ENCODE measurements around the gene SCG3.

SCG3 gene

DNA sequence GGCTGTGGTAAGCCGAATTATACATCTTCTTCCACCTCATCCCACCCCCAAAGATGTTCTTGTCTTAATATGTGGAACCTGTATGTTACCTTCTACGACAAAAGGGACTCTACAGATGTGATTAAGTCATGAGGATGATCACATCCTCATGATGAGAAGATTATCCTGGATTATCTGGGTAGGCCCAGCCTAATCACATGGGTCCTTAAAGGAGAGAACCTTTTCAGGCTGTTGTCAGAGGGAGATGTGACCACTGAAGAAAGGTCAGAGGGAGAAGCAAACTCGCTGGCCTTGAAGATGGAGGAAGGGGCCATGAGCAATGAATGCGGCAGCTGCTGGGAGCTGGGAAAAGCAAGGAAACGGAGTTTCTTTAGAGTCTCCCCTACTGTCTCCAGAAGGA, 12.9 kb upstream of the SCG3 start:
- TF ChIP-seq POLR2AphosphoS5 (IDR thresholded peaks at IDR 0.05; ENCODE audit: low read depth, low read length) (no peak), FOXP2 (optimal IDR thresholded peaks at IDR 0.05; ENCODE audit: borderline replicate concordance, extremely low read depth, extremely low read length, insufficient read depth) (no peak), SIN3A (IDR thresholded peaks at IDR 0.05; ENCODE audit: borderline replicate concordance, insufficient read depth, low read length) (no peak), TAF1 (IDR thresholded peaks at IDR 0.05; ENCODE audit: borderline replicate concordance, insufficient read depth, low read length) (no peak)
- TF ChIP-seq, protein P1, sequence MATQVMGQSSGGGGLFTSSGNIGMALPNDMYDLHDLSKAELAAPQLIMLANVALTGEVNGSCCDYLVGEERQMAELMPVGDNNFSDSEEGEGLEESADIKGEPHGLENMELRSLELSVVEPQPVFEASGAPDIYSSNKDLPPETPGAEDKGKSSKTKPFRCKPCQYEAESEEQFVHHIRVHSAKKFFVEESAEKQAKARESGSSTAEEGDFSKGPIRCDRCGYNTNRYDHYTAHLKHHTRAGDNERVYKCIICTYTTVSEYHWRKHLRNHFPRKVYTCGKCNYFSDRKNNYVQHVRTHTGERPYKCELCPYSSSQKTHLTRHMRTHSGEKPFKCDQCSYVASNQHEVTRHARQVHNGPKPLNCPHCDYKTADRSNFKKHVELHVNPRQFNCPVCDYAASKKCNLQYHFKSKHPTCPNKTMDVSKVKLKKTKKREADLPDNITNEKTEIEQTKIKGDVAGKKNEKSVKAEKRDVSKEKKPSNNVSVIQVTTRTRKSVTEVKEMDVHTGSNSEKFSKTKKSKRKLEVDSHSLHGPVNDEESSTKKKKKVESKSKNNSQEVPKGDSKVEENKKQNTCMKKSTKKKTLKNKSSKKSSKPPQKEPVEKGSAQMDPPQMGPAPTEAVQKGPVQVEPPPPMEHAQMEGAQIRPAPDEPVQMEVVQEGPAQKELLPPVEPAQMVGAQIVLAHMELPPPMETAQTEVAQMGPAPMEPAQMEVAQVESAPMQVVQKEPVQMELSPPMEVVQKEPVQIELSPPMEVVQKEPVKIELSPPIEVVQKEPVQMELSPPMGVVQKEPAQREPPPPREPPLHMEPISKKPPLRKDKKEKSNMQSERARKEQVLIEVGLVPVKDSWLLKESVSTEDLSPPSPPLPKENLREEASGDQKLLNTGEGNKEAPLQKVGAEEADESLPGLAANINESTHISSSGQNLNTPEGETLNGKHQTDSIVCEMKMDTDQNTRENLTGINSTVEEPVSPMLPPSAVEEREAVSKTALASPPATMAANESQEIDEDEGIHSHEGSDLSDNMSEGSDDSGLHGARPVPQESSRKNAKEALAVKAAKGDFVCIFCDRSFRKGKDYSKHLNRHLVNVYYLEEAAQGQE (IDR thresholded peaks at IDR 0.05; ENCODE audit: insufficient read depth in 1 of 2, low read depth in 2 of 2, low read length in 2 of 2) = no peak

DNA sequence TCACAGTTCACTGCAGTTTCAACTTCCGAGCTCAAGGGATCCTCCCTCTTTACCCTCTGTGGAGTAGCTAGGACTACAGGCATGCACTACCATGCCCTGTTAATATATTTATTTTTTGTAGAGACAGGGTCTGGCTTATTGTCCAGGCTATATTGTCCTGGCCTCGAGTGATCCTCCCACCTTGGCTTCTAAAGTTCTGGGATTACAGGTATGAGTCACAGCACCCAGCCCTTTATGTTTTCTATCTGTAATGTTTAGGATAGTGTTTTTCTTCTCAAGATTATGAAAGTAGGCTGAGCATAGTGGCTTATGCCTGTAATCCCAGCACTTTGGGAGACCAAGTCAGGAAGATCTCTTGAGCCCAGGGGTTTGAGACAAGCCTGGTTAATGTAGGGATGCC, 11.9 kb upstream of the SCG3 start:
- TF ChIP-seq SIN3A (IDR thresholded peaks at IDR 0.05; ENCODE audit: borderline replicate concordance, insufficient read depth, low read length) (no peak), FOXP2 (optimal IDR thresholded peaks at IDR 0.05; ENCODE audit: borderline replicate concordance, extremely low read depth, extremely low read length, insufficient read depth) (no peak), TAF1 (IDR thresholded peaks at IDR 0.05; ENCODE audit: borderline replicate concordance, insufficient read depth, low read length) (no peak), POLR2AphosphoS5 (IDR thresholded peaks at IDR 0.05; ENCODE audit: low read depth, low read length) (no peak)
- TF ChIP-seq, protein P1 (IDR thresholded peaks at IDR 0.05; ENCODE audit: insufficient read depth in 1 of 2, low read depth in 2 of 2, low read length in 2 of 2) = no peak

DNA sequence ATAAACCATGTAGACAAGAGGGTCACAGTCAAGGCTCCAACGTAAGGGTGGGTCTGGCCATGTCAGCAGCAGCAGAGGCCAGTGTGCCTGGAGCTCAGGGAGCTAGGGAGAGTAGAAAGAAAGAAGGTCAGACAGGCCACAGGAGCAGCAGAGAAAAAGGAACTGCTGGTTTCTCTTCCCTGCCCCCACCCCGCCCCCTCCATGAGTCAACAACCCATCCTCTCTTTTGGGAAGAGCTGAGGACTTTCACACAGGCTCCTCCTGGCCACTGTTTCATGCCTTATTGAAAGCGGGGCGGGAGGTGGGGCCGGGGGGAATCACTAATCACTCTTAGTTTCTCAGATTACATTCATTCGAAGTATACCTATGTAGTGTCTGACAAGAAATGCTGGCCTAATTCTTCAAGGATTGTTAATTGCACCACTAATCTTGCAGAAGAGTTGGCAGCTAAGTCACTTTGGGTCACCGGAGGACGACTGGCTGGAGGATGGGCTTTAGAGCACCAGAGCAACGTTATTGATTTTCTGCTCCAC, 9.1 kb upstream of the SCG3 start:
- TF ChIP-seq, protein P1 (IDR thresholded peaks at IDR 0.05; ENCODE audit: insufficient read depth in 1 of 2, low read depth in 2 of 2, low read length in 2 of 2) = no peak
- no peak for TF ChIP-seq POLR2AphosphoS5 (IDR thresholded peaks at IDR 0.05; ENCODE audit: low read depth, low read length)
- no peak for TF ChIP-seq SIN3A (IDR thresholded peaks at IDR 0.05; ENCODE audit: borderline replicate concordance, insufficient read depth, low read length)
- TF ChIP-seq TAF1 (IDR thresholded peaks at IDR 0.05; ENCODE audit: borderline replicate concordance, insufficient read depth, low read length) = no peak
- no peak for TF ChIP-seq FOXP2 (optimal IDR thresholded peaks at IDR 0.05; ENCODE audit: borderline replicate concordance, extremely low read depth, extremely low read length, insufficient read depth)

DNA sequence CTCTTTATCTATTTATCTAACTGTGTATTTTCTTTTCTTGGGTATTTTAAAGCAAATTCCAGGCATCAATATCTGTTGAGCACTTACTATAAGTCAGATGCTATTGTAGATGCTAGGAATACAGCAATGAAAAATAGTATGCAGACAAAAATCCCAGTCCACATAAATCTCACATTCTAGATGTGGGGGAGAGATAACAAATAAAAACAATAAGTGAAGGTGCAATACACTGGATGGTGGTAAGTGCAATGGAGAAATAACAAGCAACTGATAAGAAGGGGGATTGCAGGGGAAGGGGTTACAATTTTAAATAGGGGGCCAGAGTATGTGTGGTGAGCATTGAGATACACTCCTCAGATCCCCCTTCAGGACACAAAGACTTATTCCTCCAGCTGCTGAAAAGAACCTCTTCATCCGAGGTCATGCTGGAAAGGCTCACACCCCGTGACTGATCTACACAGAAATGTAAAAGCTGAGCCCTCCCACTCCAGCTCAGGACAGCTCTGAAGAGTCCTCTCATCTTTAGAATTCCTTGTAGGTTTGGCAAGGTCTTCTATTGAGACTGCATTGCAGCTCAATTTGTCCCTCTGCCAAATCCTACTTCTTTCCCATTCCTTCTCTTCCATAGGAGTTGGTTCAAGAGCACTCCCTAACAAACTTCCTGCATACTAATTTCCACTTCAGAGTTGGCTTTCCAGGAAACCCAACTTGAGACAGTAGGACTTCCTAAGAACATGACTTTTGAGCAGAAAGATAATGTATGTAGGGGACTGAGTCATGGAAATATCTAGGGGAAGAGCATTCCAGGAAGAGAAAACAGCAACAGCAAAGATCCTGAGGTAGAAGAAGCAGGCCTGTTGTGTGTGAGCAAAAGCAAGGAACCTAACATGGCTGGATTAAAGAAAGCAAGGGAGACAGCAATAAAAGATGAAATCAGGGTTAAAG, 8.1 kb upstream of the SCG3 start:
- TF ChIP-seq POLR2AphosphoS5 (IDR thresholded peaks at IDR 0.05; ENCODE audit: low read depth, low read length) (no peak), FOXP2 (optimal IDR thresholded peaks at IDR 0.05; ENCODE audit: borderline replicate concordance, extremely low read depth, extremely low read length, insufficient read depth) (no peak), TAF1 (IDR thresholded peaks at IDR 0.05; ENCODE audit: borderline replicate concordance, insufficient read depth, low read length) (no peak), SIN3A (IDR thresholded peaks at IDR 0.05; ENCODE audit: borderline replicate concordance, insufficient read depth, low read length) (no peak)
- TF ChIP-seq, protein P1 (IDR thresholded peaks at IDR 0.05; ENCODE audit: insufficient read depth in 1 of 2, low read depth in 2 of 2, low read length in 2 of 2) = no peak
